ENCODE results near the gene KIAA2012. TPM values are rescaled to one million over a fixed set of nuclear protein-coding genes. Genes with fewer than 3 reads are reported as not detected.

KIAA2012 gene
- total and polyA plus RNA-seq, 2 of the 8 experiments (the other 6 are each of a cell fraction or from before 2014, with no cell fraction given) = not detected

- TF ChIP-seq KDM1A (IDR thresholded peaks at IDR 0.05; ENCODE audit: borderline replicate concordance, low read length) (no peak), ASH2L (IDR thresholded peaks at IDR 0.05; ENCODE audit: low read length) (no peak), SP1 (IDR thresholded peaks at IDR 0.05; ENCODE audit: low read depth, low read length) (no peak), CTCF (IDR thresholded peaks at IDR 0.05; ENCODE audit: control extremely low read depth in 1 of 3, insufficient read depth in 1 of 3, low read depth in 1 of 3, low read length in 3 of 3) (no peak), MAX (IDR thresholded peaks at IDR 0.05) (peak; percentile 81), GABPA (IDR thresholded peaks at IDR 0.05; ENCODE audit: borderline replicate concordance, insufficient read depth, low read length) (no peak), USF2 (IDR thresholded peaks at IDR 0.05; ENCODE audit: low read length) (peak; percentile 63; the same call in 1 of the 2 replicates)
Measured at GRCh38 chr2:202122980-202123720, 50.1 kb downstream of the KIAA2012 start (continued).

Measured in H1 (cell line).